ENCODE data around the gene SETMAR. TPM values are rescaled to one million over a fixed set of nuclear protein-coding genes. Genes with fewer than 3 reads are reported as not detected.
"Not testable (repeated sequence)": the region's sequence is repeated elsewhere in the genome, so short reads cannot be mapped to it uniquely, and the experiment has no call there.

SETMAR gene
- polyA plus RNA-seq, 3 donors: 3.1 to 7.2 (median 3.5) TPM

- no CpG with 5 or more reads among the region's 3 CpGs for WGBS (ENCODE audit: insufficient coverage)
- Histone ChIP-seq H3K4me1 (ENCODE audit: control insufficient read depth in 1 of 2, insufficient read depth in 2 of 2, low read length in 2 of 2) (no peaks in the 10 kb centered on the region), H3K27me3 (ENCODE audit: control insufficient read depth in 2 of 2, insufficient read depth in 2 of 2, low read length in 2 of 2) (no peaks in the 10 kb centered on the region), H2AFZ (ENCODE audit: insufficient read depth, low read depth, low read length, poor library complexity, severe bottlenecking) (no peak overlapping the region), H3K9ac (ENCODE audit: insufficient read depth, low read length, poor library complexity, severe bottlenecking) (no peak overlapping the region), H3K9me3 (replicated peaks in 1 of 2; ENCODE audit: control insufficient read depth in 1 of 2, insufficient read depth in 1 of 2, low read length in 2 of 2) (no peaks in the 10 kb centered on the region), H3K4me2 (replicated peaks; ENCODE audit: extremely low read depth, low read length, poor library complexity, severe bottlenecking) (no peak overlapping the region), H3K79me2 (ENCODE audit: insufficient read depth, low read length) (no peaks in the 10 kb centered on the region), H3K36me3 (replicated peaks in 1 of 2; ENCODE audit: control insufficient read depth in 1 of 2, insufficient read depth in 2 of 2, low read length in 2 of 2) (no peaks in the 10 kb centered on the region), H3K27ac (ENCODE audit: low read depth in 1 of 2, low read length in 2 of 2) (no peak overlapping the region), H3K4me3 (replicated peaks in 1 of 3; ENCODE audit: low read depth in 2 of 3, low read length in 3 of 3) (no peak overlapping the region), H4K20me1 (ENCODE audit: insufficient read depth, low read length) (no peaks in the 10 kb centered on the region)
- H3K36me3 Mint-ChIP-seq: peaks cover 0 to 3% of the 10 kb centered on the region in 2 donors
- no peak overlapping the region for H3K4me3 Mint-ChIP-seq
- TF ChIP-seq CTCF (IDR thresholded peaks at IDR 0.05): no peak
- no peaks in the 10 kb centered on the region for H3K9me3 Mint-ChIP-seq
- H3K27ac Mint-ChIP-seq: no peak overlapping the region
- H3K27me3 Mint-ChIP-seq (ENCODE audit: low read depth in 3 of 3): no peaks in the 10 kb centered on the region
- DNase-seq: no peak
- intact Hi-C loops (cut with micrococcal nuclease): loop anchor here (5.0 kb wide), 2 partner anchors 1090 to 1095 kb away; no protein-coding TSS in a partner anchor
- H3K4me1 Mint-ChIP-seq: peaks cover 2% of the 10 kb centered on the region
These were observed 10.9 kb upstream of the SETMAR start for GRCh38 chr3:4292301-4292700.

- DNase-seq: no peak
- no peaks in the 10 kb centered on the region for H3K36me3 ChIP-seq (replicated peaks in 1 of 2; ENCODE audit: control insufficient read depth in 1 of 2, insufficient read depth in 2 of 2, low read length in 2 of 2)
- Mint-ChIP-seq H3K9me3 (no peaks in the 10 kb centered on the region), H3K36me3 (peaks cover 0 to 3% of the 10 kb centered on the region in 2 donors), H3K4me1 (peaks cover 2% of the 10 kb centered on the region), H3K27me3 (ENCODE audit: low read depth in 3 of 3) (no peaks in the 10 kb centered on the region), H3K4me3 (no peak overlapping the region), H3K27ac (no peak overlapping the region)
- H3K4me1 ChIP-seq (ENCODE audit: control insufficient read depth in 1 of 2, insufficient read depth in 2 of 2, low read length in 2 of 2): no peaks in the 10 kb centered on the region
- no peak for TF ChIP-seq CTCF (IDR thresholded peaks at IDR 0.05)
- H3K27me3 ChIP-seq (ENCODE audit: control insufficient read depth in 2 of 2, insufficient read depth in 2 of 2, low read length in 2 of 2): no peaks in the 10 kb centered on the region
- WGBS (ENCODE audit: insufficient coverage): 83% methylated on average over 1 of the region's 11 CpGs
- H3K9ac ChIP-seq (ENCODE audit: insufficient read depth, low read length, poor library complexity, severe bottlenecking): no peak overlapping the region
- intact Hi-C loops (cut with micrococcal nuclease): loop anchor here (5.0 kb wide), 2 partner anchors 1092 to 1097 kb away; no protein-coding TSS in a partner anchor
- H3K9me3 ChIP-seq (replicated peaks in 1 of 2; ENCODE audit: control insufficient read depth in 1 of 2, insufficient read depth in 1 of 2, low read length in 2 of 2): no peaks in the 10 kb centered on the region
- H3K4me3 ChIP-seq (replicated peaks in 1 of 3; ENCODE audit: low read depth in 2 of 3, low read length in 3 of 3): no peak overlapping the region
- no peaks in the 10 kb centered on the region for H4K20me1 ChIP-seq (ENCODE audit: insufficient read depth, low read length)
- H2AFZ ChIP-seq (ENCODE audit: insufficient read depth, low read depth, low read length, poor library complexity, severe bottlenecking): no peak overlapping the region
- no peak overlapping the region for H3K27ac ChIP-seq (ENCODE audit: low read depth in 1 of 2, low read length in 2 of 2)
- H3K4me2 ChIP-seq (replicated peaks; ENCODE audit: extremely low read depth, low read length, poor library complexity, severe bottlenecking): no peak overlapping the region
- H3K79me2 ChIP-seq (ENCODE audit: insufficient read depth, low read length): no peaks in the 10 kb centered on the region
These were observed 8.4 kb upstream of the SETMAR start for GRCh38 chr3:4294616-4295327.

GRCh38 chr3:4296454-4296853, 6.7 kb upstream of the SETMAR start:
- H3K9me3 ChIP-seq (replicated peaks in 1 of 2; ENCODE audit: control insufficient read depth in 1 of 2, insufficient read depth in 1 of 2, low read length in 2 of 2); H2AFZ ChIP-seq (ENCODE audit: insufficient read depth, low read depth, low read length, poor library complexity, severe bottlenecking); H3K27me3 Mint-ChIP-seq (ENCODE audit: low read depth in 3 of 3); H3K79me2 ChIP-seq (ENCODE audit: insufficient read depth, low read length); intact Hi-C loops (cut with micrococcal nuclease); DNase-seq; H3K4me1 Mint-ChIP-seq; H3K4me1 ChIP-seq (ENCODE audit: control insufficient read depth in 1 of 2, insufficient read depth in 2 of 2, low read length in 2 of 2); H3K4me2 ChIP-seq (replicated peaks; ENCODE audit: extremely low read depth, low read length, poor library complexity, severe bottlenecking); H3K36me3 ChIP-seq (replicated peaks in 1 of 2; ENCODE audit: control insufficient read depth in 1 of 2, insufficient read depth in 2 of 2, low read length in 2 of 2); H3K4me3 ChIP-seq (replicated peaks in 1 of 3; ENCODE audit: low read depth in 2 of 3, low read length in 3 of 3); H3K4me3 Mint-ChIP-seq; H3K9ac ChIP-seq (ENCODE audit: insufficient read depth, low read length, poor library complexity, severe bottlenecking); H4K20me1 ChIP-seq (ENCODE audit: insufficient read depth, low read length); H3K27me3 ChIP-seq (ENCODE audit: control insufficient read depth in 2 of 2, insufficient read depth in 2 of 2, low read length in 2 of 2); H3K36me3 Mint-ChIP-seq; H3K9me3 Mint-ChIP-seq; H3K27ac Mint-ChIP-seq; H3K27ac ChIP-seq (ENCODE audit: low read depth in 1 of 2, low read length in 2 of 2): not testable (repeated sequence)
- WGBS (ENCODE audit: insufficient coverage): no CpG with 5 or more reads among the region's 5 CpGs
